Smooth muscle cell (in vitro differentiated cells): ENCODE data around the gene NR1D1. TPM values are rescaled to one million over a fixed set of nuclear protein-coding genes. Genes with fewer than 3 reads are reported as not detected.

Experiments used
- DNase-seq: peaks from one replicate; lab custom pipeline; 2025; ENCODE audit not compliant: unreplicated experiment; lab: John Stamatoyannopoulos, UW
- H2AFZ ChIP-seq: fragments of 200-600 bp; sonication (generic); 2 replicates; pipeline ENCODE4 v1.6.0; 2016; ENCODE audit warnings: antibody characterized with exemption, low read depth, mild to moderate bottlenecking
- H3F3A ChIP-seq: fragments of 200-600 bp; sonication (generic); 2 replicates; pipeline ENCODE4 v1.6.0; 2017; ENCODE audit warnings: antibody characterized with exemption, low read depth
- H3K27ac ChIP-seq: fragments of 200-600 bp; sonication (generic); 2 replicates; pipeline ENCODE4 v1.5.1; 2016; ENCODE audit warnings: low read depth, mild to moderate bottlenecking
- H3K27me3 ChIP-seq: fragments of 200-600 bp; sonication (generic); 2 replicates; pipeline ENCODE4 v1.6.1; 2016; ENCODE audit warnings: low read depth, mild to moderate bottlenecking
- H3K36me3 ChIP-seq: fragments of 200-600 bp; sonication (generic); 2 replicates; pipeline ENCODE4 v1.5.1; 2016; ENCODE audit warnings: low read depth
- H3K4me1 ChIP-seq: fragments of 200-600 bp; sonication (generic); 2 replicates; pipeline ENCODE4 v1.5.1; 2016; ENCODE audit warnings: low read depth
- H3K4me2 ChIP-seq: fragments of 200-600 bp; sonication (generic); 2 replicates; pipeline ENCODE4 v1.6.0; 2016; ENCODE audit warnings: mild to moderate bottlenecking
- H3K4me3 ChIP-seq: fragments of 200-600 bp; sonication (generic); 2 replicates; pipeline ENCODE4 v1.5.1; 2016; ENCODE audit warnings: mild to moderate bottlenecking
- H3K79me2 ChIP-seq: fragments of 200-600 bp; sonication (generic); 2 replicates; pipeline ENCODE4 v1.6.0; 2016; ENCODE audit warnings: low read depth, mild to moderate bottlenecking
- H3K9ac ChIP-seq: fragments of 200-600 bp; sonication (generic); 2 replicates; pipeline ENCODE4 v1.6.0; 2016; ENCODE audit warnings: low read depth
- H3K9me3 ChIP-seq: fragments of 200-600 bp; sonication (generic); replicated peaks from 2 replicates; pipeline ENCODE4 v1.5.1; 2016; ENCODE audit warnings: low read depth
- H4K20me1 ChIP-seq: fragments of 200-600 bp; sonication (generic); 2 replicates; pipeline ENCODE4 v1.6.0; 2016; ENCODE audit warnings: low read depth
- WGBS: methylation state at CpG from one replicate; pipeline ENCODE4 v1.1.7; 2016; ENCODE audit warnings: low lambda C conversion rate; 5-methylcytosine and 5-hydroxymethylcytosine counted together
- polyA plus RNA-seq: library from polyadenylated mRNA; unstranded; fragments of >200 nt; fragmentation: Nextera tagmentation; extraction: Ambion mirVana; gene quantifications from 2 replicates; pipeline ENCODE4 v1.2.1, GENCODE V29; 2016
- total RNA-seq: library from RNA; depleted of rRNA; stranded (reverse); fragments of >200 nt; gene quantifications from 2 replicates; pipeline ENCODE4 v1.2.3, GENCODE V29; 2014
- TF ChIP-seq, protein P1 (sequence below): fragments of 200-600 bp; sonication (generic); IDR thresholded peaks from 2 replicates; pipeline ENCODE4 v1.5.1; 2017; ENCODE audit warnings: borderline replicate concordance, mild to moderate bottlenecking, antibody characterized with exemption; ENCODE audit not compliant: insufficient read depth, poor library complexity, severe bottlenecking

Gene NR1D1
- total and polyA plus RNA-seq, 2 experiments from 2014 or later = 12.5 to 18.4 TPM

DNA sequence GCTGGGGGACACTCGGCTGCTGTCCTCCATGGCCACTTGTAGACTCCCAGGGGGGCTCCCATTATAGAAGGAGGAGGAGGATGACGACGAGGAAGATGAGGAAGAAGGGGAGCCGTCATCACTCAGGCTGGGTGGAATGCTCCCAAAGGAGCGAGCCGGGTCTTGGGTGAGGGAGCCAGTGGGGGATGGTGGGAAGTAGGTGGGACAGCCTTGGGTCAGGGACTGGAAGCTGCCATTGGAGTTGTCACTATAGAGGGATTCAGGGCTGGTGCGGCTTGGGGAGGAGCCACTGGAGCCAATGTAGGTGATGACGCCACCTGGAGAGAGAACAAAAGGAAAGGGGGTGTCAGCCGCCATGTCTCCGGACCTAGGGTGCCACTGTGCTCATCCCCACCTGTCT is 3.3 kb downstream of the NR1D1 start:
- no peak for DNase-seq
- Histone ChIP-seq H3K4me2 (peak overlapping the region; percentile 97), H3K79me2 (peaks cover 4% of the 10 kb centered on the region), H3K27ac (no peak overlapping the region), H3K9ac (no peak overlapping the region), H3K36me3 (no peaks in the 10 kb centered on the region), H3K4me3 (no peak overlapping the region), H2AFZ (no peak overlapping the region), H3K9me3 (no peaks in the 10 kb centered on the region), H3K4me1 (peaks cover 15% of the 10 kb centered on the region), H3F3A (peaks cover 21% of the 10 kb centered on the region), H4K20me1 (peaks cover 12% of the 10 kb centered on the region), H3K27me3 (no peaks in the 10 kb centered on the region)
- TF ChIP-seq, protein P1, sequence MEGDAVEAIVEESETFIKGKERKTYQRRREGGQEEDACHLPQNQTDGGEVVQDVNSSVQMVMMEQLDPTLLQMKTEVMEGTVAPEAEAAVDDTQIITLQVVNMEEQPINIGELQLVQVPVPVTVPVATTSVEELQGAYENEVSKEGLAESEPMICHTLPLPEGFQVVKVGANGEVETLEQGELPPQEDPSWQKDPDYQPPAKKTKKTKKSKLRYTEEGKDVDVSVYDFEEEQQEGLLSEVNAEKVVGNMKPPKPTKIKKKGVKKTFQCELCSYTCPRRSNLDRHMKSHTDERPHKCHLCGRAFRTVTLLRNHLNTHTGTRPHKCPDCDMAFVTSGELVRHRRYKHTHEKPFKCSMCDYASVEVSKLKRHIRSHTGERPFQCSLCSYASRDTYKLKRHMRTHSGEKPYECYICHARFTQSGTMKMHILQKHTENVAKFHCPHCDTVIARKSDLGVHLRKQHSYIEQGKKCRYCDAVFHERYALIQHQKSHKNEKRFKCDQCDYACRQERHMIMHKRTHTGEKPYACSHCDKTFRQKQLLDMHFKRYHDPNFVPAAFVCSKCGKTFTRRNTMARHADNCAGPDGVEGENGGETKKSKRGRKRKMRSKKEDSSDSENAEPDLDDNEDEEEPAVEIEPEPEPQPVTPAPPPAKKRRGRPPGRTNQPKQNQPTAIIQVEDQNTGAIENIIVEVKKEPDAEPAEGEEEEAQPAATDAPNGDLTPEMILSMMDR = no peak
- WGBS = 97% methylated on average over 10 of the region's 10 CpGs

GRCh38 chr17:40095944-40096791 is 4.2 kb downstream of the NR1D1 start:
- Histone ChIP-seq H3K9ac (no peak overlapping the region), H3K4me1 (peaks cover 10% of the 10 kb centered on the region), H3F3A (peaks cover 21% of the 10 kb centered on the region), H3K27ac (no peak overlapping the region), H3K79me2 (peaks cover 4% of the 10 kb centered on the region), H3K27me3 (no peaks in the 10 kb centered on the region), H3K4me2 (no peak overlapping the region), H3K4me3 (no peak overlapping the region), H2AFZ (no peak overlapping the region), H4K20me1 (peaks cover 12% of the 10 kb centered on the region), H3K36me3 (no peaks in the 10 kb centered on the region), H3K9me3 (no peaks in the 10 kb centered on the region)
- TF ChIP-seq, protein P1 = no peak
- WGBS = 96% methylated on average over 23 of the region's 23 CpGs
- DNase-seq = no peak

- Histone ChIP-seq H3K4me3 (no peak overlapping the region), H3K9me3 (no peaks in the 10 kb centered on the region), H3K79me2 (peaks cover 4% of the 10 kb centered on the region), H3K27me3 (no peaks in the 10 kb centered on the region), H3F3A (peaks cover 21% of the 10 kb centered on the region), H3K4me2 (no peak overlapping the region), H3K9ac (no peak overlapping the region), H3K27ac (no peak overlapping the region), H4K20me1 (peaks cover 12% of the 10 kb centered on the region), H2AFZ (no peak overlapping the region), H3K36me3 (no peaks in the 10 kb centered on the region), H3K4me1 (peaks cover 7% of the 10 kb centered on the region)
- no peak for DNase-seq
- 97% methylated on average over 14 of the region's 17 CpGs for WGBS
- TF ChIP-seq, protein P1 = no peak
Observed at GRCh38 chr17:40095351-40095943, 4.9 kb downstream of the NR1D1 start.
